Forelimb muscle (tissue), 1 donor: Measurements from ENCODE around the gene GOLGA8S. TPM values are rescaled to one million over a fixed set of nuclear protein-coding genes. Genes with fewer than 3 reads are reported as not detected.
"Not testable (repeated sequence)": the region's sequence is repeated elsewhere in the genome, so short reads cannot be mapped to it uniquely, and the experiment has no call there.

Experiments
- DNase-seq: peaks from one replicate; pipeline ENCODE4 v3.0.0-alpha.2; 2013; ENCODE audit warnings: low read depth
- polyA plus RNA-seq: library from polyadenylated mRNA; unstranded; fragments of 120-200 nt; gene quantifications from one replicate; pipeline ENCODE4 v1.2.1, GENCODE V29; 2013; ENCODE audit not compliant: insufficient read length

The GOLGA8S gene
- polyA plus RNA-seq, 1 donor, result 0.92 TPM

DNA sequence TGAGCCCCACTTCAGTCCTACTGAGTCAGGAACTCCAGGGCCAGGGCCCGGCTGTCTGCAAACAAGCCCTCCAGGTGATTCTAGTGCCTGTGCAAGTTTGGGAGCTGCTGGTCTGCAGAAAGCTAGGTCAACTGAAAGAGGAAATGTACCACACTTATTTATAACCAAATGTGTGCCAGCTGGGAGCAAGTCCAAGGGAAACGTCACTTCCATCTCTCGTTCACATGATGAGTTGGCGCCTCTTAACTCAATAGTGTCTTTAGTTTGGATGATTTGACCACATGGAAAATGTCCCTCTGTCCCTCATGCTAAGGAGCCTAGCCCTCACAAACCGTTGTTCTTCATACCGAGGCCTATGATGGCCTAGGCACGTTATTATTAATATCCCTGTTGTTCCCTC lies 43.2 kb downstream of the GOLGA8S start:
- no peak for DNase-seq

DNA sequence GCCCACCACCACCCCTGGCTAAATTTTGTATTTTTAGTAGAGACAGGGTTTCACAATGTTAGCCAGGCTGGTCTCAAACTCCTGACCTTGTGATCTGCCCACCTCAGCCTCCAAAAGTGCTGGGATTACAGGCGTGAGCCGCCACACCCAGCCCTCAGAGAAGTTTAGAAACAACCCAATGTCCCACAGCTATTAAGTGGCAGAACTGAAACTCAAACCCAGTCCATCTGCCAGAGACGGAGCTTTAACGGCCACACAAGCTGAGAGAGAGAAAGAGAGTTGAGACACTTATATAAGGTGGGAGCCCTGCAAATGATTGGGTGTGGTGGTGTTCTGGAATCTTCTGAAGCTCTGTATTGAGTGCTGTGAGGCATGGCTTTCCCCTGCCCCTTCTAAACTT lies 43.8 kb downstream of the GOLGA8S start:
- DNase-seq, result not testable (repeated sequence)

DNA sequence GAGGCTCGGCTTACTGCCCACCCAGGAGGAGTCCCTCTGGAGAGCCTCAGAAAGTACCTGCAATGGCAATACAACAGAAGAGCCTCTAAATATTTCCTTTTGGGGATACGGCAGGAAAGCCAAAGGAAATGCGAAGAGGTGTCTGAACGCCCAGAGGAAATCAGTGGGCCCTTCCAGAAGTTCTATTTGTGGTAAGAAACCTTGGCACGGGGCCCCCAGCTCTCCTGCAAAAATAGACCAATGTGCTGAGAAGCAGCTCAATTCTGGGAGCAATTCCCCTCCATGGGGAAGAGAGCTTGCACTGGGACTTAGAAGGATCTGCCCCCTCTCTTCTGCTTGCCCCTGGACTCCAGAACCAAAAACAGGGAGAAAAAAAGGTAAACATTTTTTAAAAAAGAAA lies 44.7 kb downstream of the GOLGA8S start:
- not testable (repeated sequence) for DNase-seq

DNA sequence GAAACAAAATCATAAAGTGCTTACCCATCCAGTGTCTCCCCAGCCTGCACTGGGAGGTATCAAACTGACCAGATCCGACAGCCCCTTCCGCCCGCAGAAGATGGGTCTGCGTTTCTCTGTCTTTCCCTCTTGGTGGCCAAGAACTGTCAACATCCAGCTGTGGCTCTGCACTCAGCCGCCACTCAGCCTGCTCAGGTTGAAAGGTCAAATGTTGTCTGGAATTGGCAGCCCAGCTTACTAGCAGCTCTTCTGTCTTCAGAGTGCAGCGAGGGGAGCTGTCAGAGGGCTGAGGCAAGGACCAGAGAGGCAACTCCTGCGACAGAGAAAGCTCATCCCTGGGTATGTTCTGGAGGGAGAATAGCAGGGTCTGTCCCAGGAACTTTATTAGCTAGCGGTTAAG lies 47.1 kb downstream of the GOLGA8S start:
- DNase-seq, result no peak

DNA sequence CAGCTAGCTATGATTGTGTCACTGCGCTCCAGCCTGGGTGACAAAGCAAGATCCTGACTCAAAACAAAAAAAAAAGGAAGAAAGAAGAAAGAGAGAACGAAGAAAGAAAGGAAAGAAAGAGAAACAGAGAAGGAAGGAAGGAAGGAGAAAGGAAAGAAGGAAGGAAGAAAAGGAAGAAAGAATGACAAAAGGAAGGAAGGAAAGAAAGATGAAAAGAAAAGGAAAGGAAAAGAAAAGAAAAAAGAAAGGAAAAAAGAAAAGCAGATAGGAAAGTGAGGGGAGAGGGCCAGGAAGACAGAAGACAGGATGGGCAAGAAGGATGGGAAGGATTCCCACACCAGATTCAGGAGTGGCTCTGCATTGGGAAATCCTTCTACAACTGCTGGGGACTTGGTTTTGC lies 47.6 kb downstream of the GOLGA8S start:
- no peak for DNase-seq

DNA sequence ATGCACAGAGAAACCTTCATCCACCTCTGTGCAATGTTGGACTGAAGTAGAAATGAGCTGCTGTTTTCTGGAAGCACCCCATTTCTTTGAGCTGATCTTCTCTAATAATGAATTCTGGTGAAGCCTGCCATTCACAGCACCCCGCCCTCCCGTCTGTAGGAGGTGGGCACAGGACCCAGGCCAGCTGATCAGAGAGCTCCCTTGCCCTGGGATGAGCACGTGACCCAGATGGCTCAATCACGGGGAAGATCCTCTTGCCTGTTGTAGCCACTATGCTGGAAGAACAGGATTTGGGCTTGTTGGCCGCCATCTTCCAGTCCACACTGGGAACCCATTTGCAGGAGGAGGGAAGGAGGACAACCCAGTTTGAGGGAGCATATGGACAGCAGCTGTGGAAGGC lies 48.0 kb downstream of the GOLGA8S start:
- no peak for DNase-seq

DNA sequence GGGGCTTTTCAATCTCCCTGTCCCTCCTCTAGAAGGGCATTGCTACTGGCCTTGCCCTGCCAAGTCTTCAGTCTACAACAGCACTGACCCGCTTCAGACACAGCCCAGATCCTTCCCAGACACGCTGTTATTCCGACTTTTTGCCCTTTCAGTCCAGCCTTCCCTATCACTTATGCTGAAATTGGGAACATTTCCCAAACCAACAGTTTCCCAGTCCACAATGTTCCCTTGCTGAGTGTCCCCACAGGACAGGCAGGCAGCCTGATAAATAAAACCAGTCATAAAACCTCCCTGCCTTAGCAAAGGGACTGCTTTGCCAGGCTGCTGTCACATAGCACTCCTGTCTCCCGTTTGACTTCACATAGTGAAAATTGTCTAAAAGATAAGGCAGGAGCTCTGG lies 49.0 kb downstream of the GOLGA8S start:
- DNase-seq, result no peak

DNA sequence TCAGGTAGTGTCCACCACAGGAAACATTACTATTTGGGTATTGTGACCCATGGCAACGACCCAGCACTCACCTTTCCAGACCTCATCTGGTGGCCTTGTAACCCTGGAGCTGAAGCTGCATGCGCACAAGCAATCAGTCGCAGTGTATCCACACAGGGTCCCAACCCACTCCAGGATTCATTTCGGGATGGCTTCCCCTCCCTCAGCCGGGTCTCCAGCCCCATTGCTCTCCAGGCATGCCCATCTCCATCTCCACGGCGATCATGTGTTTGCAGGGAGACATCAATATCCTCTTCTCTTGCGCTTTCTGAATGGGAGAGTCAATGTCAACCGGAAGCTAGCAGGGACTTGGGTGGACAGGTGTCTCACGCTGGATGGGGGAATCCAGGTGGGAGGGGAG lies 57.3 kb downstream of the GOLGA8S start:
- no peak for DNase-seq

DNA sequence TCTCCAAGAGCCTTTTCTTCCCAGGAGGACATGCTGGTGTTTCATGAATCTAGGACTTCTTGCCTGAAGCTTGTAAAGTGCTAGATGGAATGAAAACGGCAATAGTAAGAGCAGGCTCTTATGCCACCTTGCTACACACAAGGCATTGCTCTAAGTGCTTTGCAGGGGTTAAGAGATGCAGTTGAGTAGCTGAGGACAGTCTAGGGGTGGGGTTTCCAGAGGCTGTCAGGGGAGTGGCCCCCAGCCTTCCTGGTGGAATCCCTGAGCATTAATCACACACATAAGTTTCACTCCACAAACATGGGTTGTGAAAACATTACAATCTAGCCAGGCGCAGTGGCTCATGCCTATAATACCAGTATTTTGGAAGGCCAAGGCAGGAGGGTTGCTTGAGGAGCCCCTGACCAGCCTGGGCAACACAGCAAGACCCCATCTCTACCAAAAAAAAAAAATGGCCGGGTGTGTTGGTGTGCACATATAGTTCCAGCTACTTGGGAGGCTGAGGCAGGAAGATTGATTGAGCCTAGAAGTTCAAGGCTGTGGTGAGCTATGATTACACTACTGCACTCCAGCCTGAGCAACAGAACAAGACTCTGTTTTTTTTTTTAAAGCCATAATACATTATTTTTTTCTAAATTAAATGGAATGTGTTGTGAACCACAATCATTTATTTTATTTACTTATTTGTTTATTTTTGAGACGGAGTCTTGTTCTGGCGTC lies 58.5 kb downstream of the GOLGA8S start:
- DNase-seq, result not testable (repeated sequence)

Other genes with a start within 250 kb of the GOLGA8S start
- gene GOLGA6L1, start 217.9 kb upstream of the GOLGA8S start, polyA plus RNA-seq, result not detected
- gene GOLGA6L26, start 20.6 kb upstream of the GOLGA8S start, polyA plus RNA-seq, result not detected
- not detected for gene GOLGA6L2, start 92.5 kb downstream of the GOLGA8S start, polyA plus RNA-seq
- gene MKRN3, start 210.9 kb downstream of the GOLGA8S start, polyA plus RNA-seq, result 5.8 TPM